ENCODE measurements around the gene FRMPD4. TPM values are rescaled to one million over a fixed set of nuclear protein-coding genes. Genes with fewer than 3 reads are reported as not detected.

The FRMPD4 gene
- total and polyA plus RNA-seq, 12 donors = 0.03 to 4.1 (median 2.0) TPM

- DNase-seq (peak in 1 of 2 donors; percentile 5), ATAC-seq (peak in 2 of 8 donors; percentile 31 to 33)
- Histone ChIP-seq H3K9me3 (no peaks in the 10 kb centered on the region), H3K4me3 (no peak overlapping the region), H3K27me3 (no peaks in the 10 kb centered on the region), H3K4me1 (no peaks in the 10 kb centered on the region), H3K27ac (no peak overlapping the region), H3K36me3 (no peaks in the 10 kb centered on the region)
- TF ChIP-seq CTCF (IDR thresholded peaks at IDR 0.05) = no peak
- intact Hi-C loops (cut with DNase I) = no loop called here
- WGBS, 2 donors = 58 to 68% methylated on average over 4 of the region's 4 CpGs
Observed at GRCh38 chrX:12210196-12210815, 72.0 kb downstream of the FRMPD4 start.

- Histone ChIP-seq H3K36me3 (no peaks in the 10 kb centered on the region), H3K9me3 (no peaks in the 10 kb centered on the region), H3K4me1 (no peaks in the 10 kb centered on the region), H3K27me3 (no peaks in the 10 kb centered on the region), H3K4me3 (no peak overlapping the region), H3K27ac (no peak overlapping the region)
- WGBS, 2 donors = 64 to 67% methylated on average over 3 of the region's 3 CpGs
- TF ChIP-seq CTCF (IDR thresholded peaks at IDR 0.05) = no peak
- no peak for ATAC-seq
- no peak for DNase-seq
- intact Hi-C loops (cut with DNase I) = no loop called here
Observed at GRCh38 chrX:12210971-12211370, 72.7 kb downstream of the FRMPD4 start.

- Histone ChIP-seq H3K9me3 (peaks cover 0 to 4% (median 0%) of the 10 kb centered on the region in 11 donors), H3K27me3 (peaks cover 0 to 3% (median 0%) of the 10 kb centered on the region in 7 donors), H3K4me3 (no peak overlapping the region), H3K4me1 (no peaks in the 10 kb centered on the region), H3K27ac (no peak overlapping the region), H3K36me3 (no peaks in the 10 kb centered on the region)
- intact Hi-C loops (cut with DNase I) = no loop called here
- WGBS, 2 donors = 87 to 89% methylated on average over 4 of the region's 4 CpGs
- DNase-seq (no peak), ATAC-seq (no peak)
- TF ChIP-seq CTCF (IDR thresholded peaks at IDR 0.05) = no peak
Observed at GRCh38 chrX:12223650-12224049, 85.4 kb downstream of the FRMPD4 start.

GRCh38 chrX:12225107-12225506 lies 86.8 kb downstream of the FRMPD4 start:
- Histone ChIP-seq H3K4me3 (no peak overlapping the region), H3K36me3 (no peaks in the 10 kb centered on the region), H3K9me3 (peaks cover 0 to 4% (median 0%) of the 10 kb centered on the region in 11 donors), H3K27ac (no peak overlapping the region), H3K4me1 (no peaks in the 10 kb centered on the region), H3K27me3 (peaks cover 0 to 3% (median 0%) of the 10 kb centered on the region in 7 donors)
- no peak for TF ChIP-seq CTCF (IDR thresholded peaks at IDR 0.05)
- intact Hi-C loops (cut with DNase I) = no loop called here
- 83 to 85% methylated on average over 1 of the region's 1 CpG for WGBS, 2 donors
- no peak for ATAC-seq
- DNase-seq = no peak
